Measurements from ENCODE around the gene NCKAP5L.
A peak's percentile ranks its signal among the peaks of the same experiment; 100 is the strongest.
"Not testable (repeated sequence)": the region's sequence is repeated elsewhere in the genome, so short reads cannot be mapped to it uniquely, and the experiment has no call there.

Gene NCKAP5L

DNA sequence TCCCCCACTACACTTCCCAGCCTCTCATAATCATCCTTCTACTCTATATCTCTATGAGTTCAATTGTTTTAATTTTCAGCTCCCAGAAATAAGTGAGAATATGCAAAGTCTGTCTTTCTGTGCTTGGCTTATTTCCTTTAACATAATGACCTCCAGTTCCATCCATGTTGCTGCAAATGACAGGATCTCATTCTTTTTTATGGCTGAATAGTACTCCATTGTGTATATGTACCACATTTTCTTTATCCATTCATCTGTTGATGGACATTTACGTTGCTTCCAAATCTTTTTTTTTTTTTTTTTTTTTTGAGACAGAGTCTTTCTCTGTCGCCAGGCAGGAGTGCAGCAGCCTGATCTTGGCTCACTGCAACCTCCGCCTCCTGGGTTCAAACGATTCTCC, 27.7 kb upstream of the NCKAP5L start:
- not testable (repeated sequence) for H3K9me3 ChIP-seq (ENCODE audit: insufficient read depth, low read depth, low read length); H3K27me3 ChIP-seq (ENCODE audit: insufficient read depth, low read length); H3K36me3 ChIP-seq (ENCODE audit: insufficient read depth, low read depth, low read length); H3K4me3 ChIP-seq (ENCODE audit: low read length); H3K9ac ChIP-seq (ENCODE audit: low read depth, low read length); H3K27ac ChIP-seq (ENCODE audit: low read length); H3K4me1 ChIP-seq (ENCODE audit: insufficient read depth, low read length)

DNA sequence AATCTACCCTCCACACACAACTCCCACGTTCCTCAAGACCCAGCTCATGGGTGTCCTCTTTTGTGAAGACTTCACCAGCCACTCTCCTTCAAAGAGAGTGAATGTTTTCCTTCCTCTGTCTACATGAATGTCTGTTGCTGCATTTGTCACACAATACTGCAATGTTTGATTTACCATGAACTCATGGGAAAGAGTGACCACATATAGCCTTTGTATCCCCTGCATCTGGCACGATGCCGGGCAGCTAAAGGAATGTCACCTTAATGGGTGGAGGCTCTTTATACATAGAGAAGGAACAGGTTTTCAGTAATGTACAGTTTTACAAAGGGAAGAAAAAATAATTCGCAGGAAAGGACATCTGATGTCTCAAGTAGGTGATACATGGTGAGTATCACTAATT, 26.8 kb upstream of the NCKAP5L start:
- H3K27me3 ChIP-seq (ENCODE audit: insufficient read depth, low read length): peaks cover 12% of the 10 kb centered on the region; the same call in 1 of the 2 replicates

GRCh38 chr12:49853671-49854070, 25.5 kb upstream of the NCKAP5L start:
- no peaks in the 10 kb centered on the region for H3K4me1 ChIP-seq (ENCODE audit: insufficient read depth, low read length)
- no peak overlapping the region for H3K27ac ChIP-seq (ENCODE audit: low read length)
- no peak overlapping the region for H3K9ac ChIP-seq (ENCODE audit: low read depth, low read length)

More for the DNA sequence above, 26.8 kb upstream of the NCKAP5L start:
- Histone ChIP-seq H3K27ac (ENCODE audit: low read length) (no peak overlapping the region), H3K36me3 (ENCODE audit: insufficient read depth, low read depth, low read length) (no peaks in the 10 kb centered on the region), H3K4me1 (ENCODE audit: insufficient read depth, low read length) (no peaks in the 10 kb centered on the region), H3K9ac (ENCODE audit: low read depth, low read length) (no peak overlapping the region), H3K9me3 (ENCODE audit: insufficient read depth, low read depth, low read length) (no peaks in the 10 kb centered on the region), H3K4me3 (ENCODE audit: low read length) (no peak overlapping the region)

DNA sequence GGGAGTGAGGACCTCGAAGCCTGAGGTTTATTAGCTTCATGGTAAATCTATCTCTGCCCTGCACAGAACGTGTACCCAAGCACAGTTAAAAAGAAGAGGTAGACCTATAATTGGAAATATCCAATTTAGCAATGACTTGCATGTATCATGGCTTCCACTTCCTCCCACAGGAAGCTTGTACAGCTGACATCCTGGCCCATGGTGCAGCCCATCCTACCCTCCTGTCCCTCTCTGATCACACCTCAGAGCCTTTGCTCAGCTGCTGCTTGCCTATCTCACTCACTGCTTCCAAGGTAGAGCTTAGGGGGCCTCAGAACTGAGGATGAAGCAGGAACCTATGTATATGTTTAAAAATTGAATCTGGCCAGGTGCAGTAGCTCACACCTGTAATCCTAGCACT, 18.9 kb upstream of the NCKAP5L start:
- Histone ChIP-seq H3K4me1 (ENCODE audit: insufficient read depth, low read length) (peaks cover 4% of the 10 kb centered on the region; the same call in 1 of the 2 replicates), H3K9me3 (ENCODE audit: insufficient read depth, low read depth, low read length) (no peaks in the 10 kb centered on the region), H3K36me3 (ENCODE audit: insufficient read depth, low read depth, low read length) (no peaks in the 10 kb centered on the region), H3K9ac (ENCODE audit: low read depth, low read length) (no peak overlapping the region), H3K27me3 (ENCODE audit: insufficient read depth, low read length) (peaks cover 21% of the 10 kb centered on the region), H3K27ac (ENCODE audit: low read length) (no peak overlapping the region), H3K4me3 (ENCODE audit: low read length) (no peak overlapping the region)

More at GRCh38 chr12:49853671-49854070, 25.5 kb upstream of the NCKAP5L start:
- Histone ChIP-seq H3K9me3 (ENCODE audit: insufficient read depth, low read depth, low read length) (no peaks in the 10 kb centered on the region), H3K4me3 (ENCODE audit: low read length) (no peak overlapping the region), H3K36me3 (ENCODE audit: insufficient read depth, low read depth, low read length) (no peaks in the 10 kb centered on the region), H3K27me3 (ENCODE audit: insufficient read depth, low read length) (peaks cover 13% of the 10 kb centered on the region)

- Histone ChIP-seq H3K36me3 (ENCODE audit: insufficient read depth, low read depth, low read length) (no peaks in the 10 kb centered on the region), H3K27me3 (ENCODE audit: insufficient read depth, low read length) (peaks cover 17% of the 10 kb centered on the region), H3K9ac (ENCODE audit: low read depth, low read length) (no peak overlapping the region), H3K4me3 (ENCODE audit: low read length) (no peak overlapping the region), H3K4me1 (ENCODE audit: insufficient read depth, low read length) (peaks cover 4% of the 10 kb centered on the region; the same call in 1 of the 2 replicates), H3K27ac (ENCODE audit: low read length) (no peak overlapping the region), H3K9me3 (ENCODE audit: insufficient read depth, low read depth, low read length) (no peaks in the 10 kb centered on the region)
Measured at GRCh38 chr12:49846032-49846431, 17.8 kb upstream of the NCKAP5L start.

DNA sequence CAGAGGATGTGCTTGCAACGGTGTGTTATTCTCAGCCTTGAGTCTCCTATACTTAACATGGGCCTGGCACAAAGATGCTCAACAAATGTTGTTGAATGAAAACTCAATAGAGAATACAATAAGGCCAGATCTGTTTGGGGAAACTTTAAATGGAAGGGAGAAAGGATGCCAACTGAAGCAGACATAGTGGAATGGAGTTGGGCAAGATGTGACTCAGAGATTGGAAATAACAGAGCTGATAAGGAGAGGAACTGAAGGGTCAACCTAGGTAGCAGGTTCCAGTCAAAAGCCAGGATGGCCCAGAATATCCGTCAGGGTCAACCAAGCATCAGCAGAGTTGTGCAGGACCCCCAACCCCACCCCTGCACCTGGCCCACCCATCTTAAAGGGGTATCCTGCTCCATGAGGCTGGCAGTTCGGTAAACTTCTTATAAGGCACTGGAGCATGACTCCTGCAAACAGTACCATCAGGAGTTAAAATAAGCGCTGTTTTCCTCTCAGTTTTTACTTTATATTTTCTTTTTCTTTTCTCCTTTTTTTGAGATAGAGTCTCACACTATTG, 15.7 kb upstream of the NCKAP5L start:
- Histone ChIP-seq H3K4me1 (ENCODE audit: insufficient read depth, low read length) (peaks cover 4% of the 10 kb centered on the region; the same call in 1 of the 2 replicates), H3K27ac (ENCODE audit: low read length) (no peak overlapping the region), H3K9me3 (ENCODE audit: insufficient read depth, low read depth, low read length) (no peaks in the 10 kb centered on the region), H3K36me3 (ENCODE audit: insufficient read depth, low read depth, low read length) (no peaks in the 10 kb centered on the region), H3K4me3 (ENCODE audit: low read length) (no peak overlapping the region), H3K9ac (ENCODE audit: low read depth, low read length) (no peak overlapping the region), H3K27me3 (ENCODE audit: insufficient read depth, low read length) (peaks cover 12% of the 10 kb centered on the region)

- H3K27me3 ChIP-seq (ENCODE audit: insufficient read depth, low read length): peaks cover 8% of the 10 kb centered on the region
- no peaks in the 10 kb centered on the region for H3K36me3 ChIP-seq (ENCODE audit: insufficient read depth, low read depth, low read length)
- peaks cover 4% of the 10 kb centered on the region; the same call in 1 of the 2 replicates for H3K4me1 ChIP-seq (ENCODE audit: insufficient read depth, low read length)
- H3K27ac ChIP-seq (ENCODE audit: low read length): no peak overlapping the region
- H3K4me3 ChIP-seq (ENCODE audit: low read length): peak overlapping the region; percentile 81
- no peaks in the 10 kb centered on the region for H3K9me3 ChIP-seq (ENCODE audit: insufficient read depth, low read depth, low read length)
- H3K9ac ChIP-seq (ENCODE audit: low read depth, low read length): peak overlapping the region; percentile 79
Measured at GRCh38 chr12:49843411-49843810, 15.2 kb upstream of the NCKAP5L start.

DNA sequence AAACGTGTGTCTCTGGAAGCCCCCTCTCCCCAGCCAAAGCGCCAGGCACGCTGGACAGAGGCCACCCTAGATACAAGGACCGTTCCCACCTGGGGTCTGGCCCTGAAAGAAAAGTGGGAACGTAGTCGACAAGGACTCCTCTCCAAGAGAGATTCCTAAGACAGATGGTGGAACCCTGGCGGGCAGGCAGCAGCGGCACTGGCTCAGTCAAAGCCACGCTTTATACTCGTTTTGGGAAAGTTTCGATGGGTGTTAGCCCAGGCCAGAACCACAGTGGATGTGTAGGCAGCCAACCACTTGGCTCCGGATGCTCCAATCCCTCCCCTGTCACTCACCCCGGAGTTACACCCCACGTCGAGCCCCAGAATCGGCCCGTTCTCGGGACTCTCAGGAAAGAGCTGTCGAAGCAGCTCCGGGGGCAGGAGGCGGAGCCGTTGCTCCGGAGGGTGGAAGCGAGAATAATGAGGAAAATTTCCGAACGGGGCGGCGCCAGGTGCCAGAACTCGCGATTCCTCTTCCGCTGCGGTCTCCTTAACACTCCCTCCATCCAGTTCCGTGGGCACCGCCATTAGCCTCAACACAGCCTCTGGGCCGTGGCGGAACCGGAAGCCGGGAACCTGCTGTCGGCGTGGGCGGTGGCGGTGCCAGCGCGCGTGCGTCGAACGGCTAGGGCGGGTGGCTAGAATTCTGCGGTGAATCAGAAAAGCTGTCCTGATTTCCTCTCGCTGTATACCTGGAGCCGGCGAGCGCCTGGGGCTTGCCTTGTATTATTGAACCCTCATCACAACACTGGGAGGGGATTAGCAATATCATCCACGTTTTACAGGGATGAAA, 14.5 kb upstream of the NCKAP5L start, which contains the start of gene BCDIN3D:
BCDIN3D (minus strand) TSS at position 588 of the 834 bp plus-strand sequence; CDS start at position 569, 19 bp downstream.
- H3K27ac ChIP-seq (ENCODE audit: low read length): peak within 1 kb of the TSS; percentile 1
- H3K4me1 ChIP-seq (ENCODE audit: insufficient read depth, low read length): peaks cover 4% of the 10 kb centered on the region; the same call in 1 of the 2 replicates
- peaks cover 1% of the 10 kb centered on the region for H3K27me3 ChIP-seq (ENCODE audit: insufficient read depth, low read length)
- H3K4me3 ChIP-seq (ENCODE audit: low read length): peak within 1 kb of the TSS; percentile 81
- H3K9ac ChIP-seq (ENCODE audit: low read depth, low read length): peak within 1 kb of the TSS; percentile 79
- no peaks in the 10 kb centered on the region for H3K9me3 ChIP-seq (ENCODE audit: insufficient read depth, low read depth, low read length)
- H3K36me3 ChIP-seq (ENCODE audit: insufficient read depth, low read depth, low read length): no peaks in the 10 kb centered on the region

DNA sequence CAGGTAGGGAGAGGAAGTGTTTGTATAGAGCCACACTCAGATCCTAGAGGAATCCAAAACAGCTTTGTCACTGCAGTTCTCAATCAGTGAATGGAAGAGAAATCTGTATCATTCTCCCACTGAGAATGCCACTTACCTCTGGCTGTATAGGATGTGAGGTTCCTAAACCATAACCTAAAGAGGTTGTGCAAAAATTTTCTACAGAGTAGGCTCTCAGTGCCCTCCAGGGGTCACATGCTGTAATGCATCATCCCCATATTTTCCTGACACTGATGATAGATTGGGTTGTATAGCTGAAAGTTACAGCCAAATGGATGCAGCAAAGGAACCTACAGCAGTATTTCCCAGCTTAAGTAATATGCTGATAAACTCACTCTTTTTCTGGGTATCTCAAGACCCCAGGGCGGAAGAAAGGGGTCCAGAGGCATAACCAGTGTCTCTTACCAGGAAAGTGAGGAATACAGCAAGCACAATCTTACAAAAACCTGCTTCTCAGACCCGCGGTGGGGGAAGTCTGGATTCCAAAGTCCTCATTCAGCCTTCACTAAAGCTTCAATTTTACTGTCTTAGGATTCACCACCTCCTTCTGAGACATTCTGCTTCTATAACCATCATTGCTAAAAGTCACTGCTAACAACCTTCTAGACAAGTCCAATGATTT, 10.9 kb upstream of the NCKAP5L start:
- Histone ChIP-seq H3K27me3 (ENCODE audit: insufficient read depth, low read length) (no peaks in the 10 kb centered on the region), H3K9me3 (ENCODE audit: insufficient read depth, low read depth, low read length) (no peaks in the 10 kb centered on the region), H3K4me1 (ENCODE audit: insufficient read depth, low read length) (peaks cover 4% of the 10 kb centered on the region; the same call in 1 of the 2 replicates), H3K4me3 (ENCODE audit: low read length) (no peak overlapping the region), H3K9ac (ENCODE audit: low read depth, low read length) (no peak overlapping the region), H3K27ac (ENCODE audit: low read length) (no peak overlapping the region), H3K36me3 (ENCODE audit: insufficient read depth, low read depth, low read length) (no peaks in the 10 kb centered on the region)

- Histone ChIP-seq H3K4me1 (ENCODE audit: insufficient read depth, low read length) (peaks cover 5% of the 10 kb centered on the region), H3K27me3 (ENCODE audit: insufficient read depth, low read length) (no peaks in the 10 kb centered on the region), H3K9ac (ENCODE audit: low read depth, low read length) (no peak overlapping the region), H3K36me3 (ENCODE audit: insufficient read depth, low read depth, low read length) (no peaks in the 10 kb centered on the region), H3K9me3 (ENCODE audit: insufficient read depth, low read depth, low read length) (no peaks in the 10 kb centered on the region), H3K27ac (ENCODE audit: low read length) (no peak overlapping the region), H3K4me3 (ENCODE audit: low read length) (no peak overlapping the region)
Measured at GRCh38 chr12:49832836-49833421, 4.7 kb upstream of the NCKAP5L start.

DNA sequence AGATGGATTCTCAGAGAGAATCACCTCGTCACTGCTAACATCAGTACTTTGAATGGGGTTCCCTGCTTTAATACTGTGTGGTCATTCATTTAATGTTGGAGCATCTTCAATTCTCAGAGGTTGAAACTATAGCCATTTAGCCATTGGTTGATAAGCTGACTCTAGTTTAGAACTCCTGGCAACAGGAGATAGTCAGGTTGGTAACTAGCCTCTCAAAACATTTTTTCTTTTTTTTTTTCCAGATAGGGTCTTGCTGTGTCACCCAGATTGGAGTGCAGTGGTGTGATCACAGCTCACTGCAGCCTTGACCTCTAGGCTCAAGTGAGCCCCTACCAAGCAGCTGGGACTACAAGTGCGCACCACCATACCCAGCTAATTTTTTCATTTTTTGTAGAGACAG, 3.5 kb upstream of the NCKAP5L start:
- H3K4me3 ChIP-seq (ENCODE audit: low read length): no peak overlapping the region
- no peaks in the 10 kb centered on the region for H3K27me3 ChIP-seq (ENCODE audit: insufficient read depth, low read length)
- no peaks in the 10 kb centered on the region for H3K36me3 ChIP-seq (ENCODE audit: insufficient read depth, low read depth, low read length)
- no peaks in the 10 kb centered on the region for H3K9me3 ChIP-seq (ENCODE audit: insufficient read depth, low read depth, low read length)
- H3K27ac ChIP-seq (ENCODE audit: low read length): no peak overlapping the region
- peaks cover 11% of the 10 kb centered on the region for H3K4me1 ChIP-seq (ENCODE audit: insufficient read depth, low read length)
- no peak overlapping the region for H3K9ac ChIP-seq (ENCODE audit: low read depth, low read length)
